Measurements from ENCODE around the gene HOXC4. TPM values are rescaled to one million over a fixed set of nuclear protein-coding genes. Genes with fewer than 3 reads are reported as not detected.

HOXC4 gene
- total and polyA plus RNA-seq, 2 of the 8 experiments (the other 6 are each of a cell fraction or from before 2014, with no cell fraction given), result not detected

GRCh38 chr12:54047964-54048303 is 5.7 kb upstream of the HOXC4 start:
- H3K23ac ChIP-seq (ENCODE audit: insufficient read length), result no peak overlapping the region
- peak overlapping the region; percentile 61; the same call in 1 of the 2 replicates for H2AK5ac ChIP-seq (ENCODE audit: low read depth, low read length)
- H3K14ac ChIP-seq (ENCODE audit: insufficient read length), result no peak overlapping the region
- peaks cover 0 to 9% (median 0%) of the 10 kb centered on the region in 4 experiments; a peak in 1 of 8 replicates for H3K36me3 ChIP-seq (ENCODE audit: control insufficient read depth in 2 of 4, insufficient read depth in 4 of 4, low read length in 3 of 4)
- no peaks in the 10 kb centered on the region for H3K9me3 ChIP-seq (ENCODE audit: insufficient read depth in 2 of 2, low read depth in 1 of 2, low read length in 1 of 2)
- no peak overlapping the region for H3K4ac ChIP-seq (replicated peaks; ENCODE audit: insufficient read length, low read depth, low read length)
- no peak overlapping the region for H4K8ac ChIP-seq (ENCODE audit: extremely low read depth, insufficient read depth, low read length)
- CTCF ChIA-PET (ENCODE audit: partially characterized antibody), result interaction anchor here (0.9 kb wide), 1 partner anchor 320 kb away, joined by 3 read pairs; no protein-coding TSS in a partner anchor
- no peak overlapping the region; the same call in 1 of the 2 replicates for H2BK5ac ChIP-seq (ENCODE audit: low read depth, low read length)
- no peak overlapping the region for H4K91ac ChIP-seq (replicated peaks; ENCODE audit: insufficient read length, low read length)
- no peak overlapping the region for H2BK20ac ChIP-seq (ENCODE audit: low read length)
- no peak overlapping the region for H3K4me3 ChIP-seq (ENCODE audit: extremely low read depth in 1 of 4, insufficient read depth in 2 of 4, low read depth in 3 of 4, low read length in 4 of 4)
- H2AFZ ChIP-seq (ENCODE audit: low read length), result no peak overlapping the region
- no peak overlapping the region for H4K5ac ChIP-seq (ENCODE audit: insufficient read length, low read depth, low read length)
- no peaks in the 10 kb centered on the region; the same call in 1 of the 2 replicates for H3K23me2 ChIP-seq (ENCODE audit: low read depth, low read length)
- no peak overlapping the region for H2BK120ac ChIP-seq (replicated peaks; ENCODE audit: low read depth, low read length)
- H3K56ac ChIP-seq (replicated peaks; ENCODE audit: insufficient read length, low read depth, low read length), result no peak overlapping the region
- peak overlapping the region; percentile 27; the same call in 1 of the 2 replicates for H2BK12ac ChIP-seq (ENCODE audit: low read depth, low read length)
- TF ChIP-seq POLR2A (IDR thresholded peaks at IDR 0.05; ENCODE audit: control extremely low read depth in 1 of 2, low read depth in 2 of 2, low read length in 2 of 2), result no peak
- peak; percentile 53 for TF ChIP-seq SUZ12 (IDR thresholded peaks at IDR 0.05; ENCODE audit: low read length)
- TF ChIP-seq TBP (IDR thresholded peaks at IDR 0.05; ENCODE audit: low read depth, low read length), result no peak
- TF ChIP-seq CTBP2 (IDR thresholded peaks at IDR 0.05; ENCODE audit: borderline replicate concordance, insufficient read depth, insufficient read length, low read length), result peak; percentile 9
- TF ChIP-seq, protein P1, sequence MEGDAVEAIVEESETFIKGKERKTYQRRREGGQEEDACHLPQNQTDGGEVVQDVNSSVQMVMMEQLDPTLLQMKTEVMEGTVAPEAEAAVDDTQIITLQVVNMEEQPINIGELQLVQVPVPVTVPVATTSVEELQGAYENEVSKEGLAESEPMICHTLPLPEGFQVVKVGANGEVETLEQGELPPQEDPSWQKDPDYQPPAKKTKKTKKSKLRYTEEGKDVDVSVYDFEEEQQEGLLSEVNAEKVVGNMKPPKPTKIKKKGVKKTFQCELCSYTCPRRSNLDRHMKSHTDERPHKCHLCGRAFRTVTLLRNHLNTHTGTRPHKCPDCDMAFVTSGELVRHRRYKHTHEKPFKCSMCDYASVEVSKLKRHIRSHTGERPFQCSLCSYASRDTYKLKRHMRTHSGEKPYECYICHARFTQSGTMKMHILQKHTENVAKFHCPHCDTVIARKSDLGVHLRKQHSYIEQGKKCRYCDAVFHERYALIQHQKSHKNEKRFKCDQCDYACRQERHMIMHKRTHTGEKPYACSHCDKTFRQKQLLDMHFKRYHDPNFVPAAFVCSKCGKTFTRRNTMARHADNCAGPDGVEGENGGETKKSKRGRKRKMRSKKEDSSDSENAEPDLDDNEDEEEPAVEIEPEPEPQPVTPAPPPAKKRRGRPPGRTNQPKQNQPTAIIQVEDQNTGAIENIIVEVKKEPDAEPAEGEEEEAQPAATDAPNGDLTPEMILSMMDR (IDR thresholded peaks at IDR 0.05; ENCODE audit: control extremely low read depth in 1 of 3, insufficient read depth in 1 of 3, low read depth in 1 of 3, low read length in 3 of 3), result no peak
- peak; percentile 81; the same call in 1 of the 2 replicates for TF ChIP-seq CBX8 (IDR thresholded peaks at IDR 0.05; ENCODE audit: borderline replicate concordance, low read depth, low read length)
- TF ChIP-seq RFX5 (IDR thresholded peaks at IDR 0.05; ENCODE audit: borderline replicate concordance, low read depth, low read length), result no peak
- H3K4me1 ChIP-seq (replicated peaks in 1 of 4; ENCODE audit: control insufficient read depth in 3 of 4, insufficient read depth in 4 of 4, low read length in 3 of 4), result peaks cover 0 to 8% (median 4%) of the 10 kb centered on the region in 4 experiments; a peak in 6 of 7 replicates
- 9% methylated on average over 8 of the region's 8 CpGs; no CpG with 5 or more reads in 1 of the 2 experiments for WGBS, 2 experiments (ENCODE audit: extremely low coverage in 1 of 2, insufficient coverage in 1 of 2, insufficient read length in 1 of 2, insufficient replicate concordance in 2 of 2, low coverage in 1 of 2, low lambda C conversion rate in 2 of 2, missing lambda C conversion rate in 1 of 2)
- H4K20me1 ChIP-seq (replicated peaks in 1 of 2; ENCODE audit: control insufficient read depth in 1 of 2, insufficient read depth in 2 of 2, low read length in 2 of 2), result peaks cover 18 to 20% of the 10 kb centered on the region in 2 experiments
- no peak overlapping the region for H3K4me2 ChIP-seq (ENCODE audit: insufficient read depth in 1 of 2, low read depth in 2 of 2, low read length in 2 of 2)
- DNase-seq (ENCODE audit: low read depth in 1 of 2, low spot score in 2 of 2), result no peak
- H3K9ac ChIP-seq (replicated peaks in 1 of 4; ENCODE audit: extremely low read depth in 1 of 4, low read depth in 3 of 4, low read length in 3 of 4), result no peak overlapping the region
- H3K79me2 ChIP-seq (ENCODE audit: control insufficient read depth in 1 of 2, insufficient read depth in 2 of 2, low read length in 2 of 2), result no peaks in the 10 kb centered on the region
- H2BK15ac ChIP-seq (ENCODE audit: low read length), result no peak overlapping the region
- peaks cover 97 to 100% (median 100%) of the 10 kb centered on the region in 4 experiments for H3K27me3 ChIP-seq (replicated peaks in 1 of 4; ENCODE audit: control insufficient read depth in 3 of 4, extremely low read depth in 1 of 4, insufficient read depth in 3 of 4, low read length in 3 of 4)
- POLR2A ChIA-PET (ENCODE audit: partially characterized antibody), result no interaction called here
- no peak for FAIRE-seq
- H3K27ac ChIP-seq (ENCODE audit: low read depth, low read length), result no peak overlapping the region
- H3K79me1 ChIP-seq (ENCODE audit: low read depth, low read length), result no peaks in the 10 kb centered on the region
- no peak overlapping the region for H3K18ac ChIP-seq (ENCODE audit: extremely low read depth, low read length)

All from H1 (cell line).